ENCODE data around the gene MGRN1.

The MGRN1 gene

DNA sequence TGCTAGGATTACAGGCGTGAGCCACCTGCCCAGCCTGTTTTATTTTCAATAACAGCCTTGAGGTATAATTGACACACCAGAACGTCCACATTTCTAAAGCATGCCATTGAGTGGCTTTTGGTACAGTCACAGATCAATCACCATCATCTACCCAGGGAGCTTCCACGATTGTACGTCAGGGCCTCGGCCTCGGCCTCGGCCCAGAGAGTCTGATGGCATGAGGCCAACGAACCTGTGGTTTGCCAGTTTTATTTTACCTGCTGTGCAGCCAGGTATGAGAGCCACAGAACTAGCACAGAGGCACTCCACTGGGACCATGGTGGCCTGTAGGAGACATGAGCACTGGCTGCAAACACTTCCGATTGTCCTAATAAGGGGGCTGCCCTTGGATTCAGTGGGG, 18.3 kb upstream of the MGRN1 start:
- no peak for DNase-seq

DNA sequence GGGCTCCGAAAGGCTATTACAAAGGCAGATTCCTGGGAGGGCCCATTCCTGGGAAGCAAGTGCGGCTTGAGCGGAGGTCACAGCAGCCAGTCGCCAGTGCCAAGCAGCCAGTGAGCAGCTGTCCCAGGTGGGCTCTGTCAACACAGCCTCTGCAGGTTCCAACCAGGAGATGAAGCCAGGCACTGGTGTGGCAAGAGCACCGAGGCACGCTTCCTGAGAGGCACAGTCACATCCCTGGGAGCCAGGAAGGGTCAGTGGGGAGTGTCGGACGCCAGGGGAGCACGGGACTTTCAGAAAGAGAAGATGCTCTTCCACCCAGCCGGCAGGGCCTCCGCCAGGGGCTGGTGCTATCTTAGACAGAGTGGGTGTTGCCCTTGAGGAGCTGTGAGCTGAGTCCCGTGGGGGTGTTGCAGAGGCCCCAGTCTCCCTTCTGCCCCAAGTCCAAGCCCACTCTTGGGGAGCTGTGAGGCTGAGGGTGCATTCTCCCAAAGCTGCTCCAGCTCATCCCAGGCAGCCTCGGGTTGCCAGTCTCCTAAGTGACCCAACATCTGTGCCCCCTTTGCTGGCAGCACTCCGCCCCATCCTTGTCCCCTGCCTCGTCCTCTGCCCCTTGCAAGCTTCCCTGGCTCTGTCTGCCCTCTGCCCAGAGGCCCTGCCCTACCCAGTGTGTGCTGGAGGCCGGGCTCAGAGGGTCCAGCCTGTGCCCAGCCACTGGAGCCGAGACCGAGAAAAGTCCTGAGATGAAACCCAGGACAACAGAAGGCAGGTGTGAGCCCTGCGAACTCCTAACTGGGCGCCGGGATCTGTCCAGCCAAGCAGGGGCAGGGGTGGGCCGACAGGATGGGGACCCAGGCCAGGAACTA, 16.6 kb upstream of the MGRN1 start:
- DNase-seq = no peak

DNA sequence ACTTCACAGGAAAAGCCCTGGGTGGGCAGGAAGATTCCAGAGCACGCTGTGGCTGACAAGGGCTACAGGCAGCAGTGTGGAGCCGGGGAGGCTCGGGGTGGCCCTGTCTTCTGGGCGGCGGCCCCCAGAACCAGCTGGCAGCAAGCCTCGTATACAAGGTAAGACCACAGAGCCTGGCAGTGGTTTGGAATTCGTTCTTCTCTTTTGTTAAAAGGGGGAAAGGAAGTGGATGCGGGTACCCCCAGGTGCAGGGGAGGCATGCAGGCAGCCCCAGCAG, 16.0 kb upstream of the MGRN1 start:
- DNase-seq = no peak

DNA sequence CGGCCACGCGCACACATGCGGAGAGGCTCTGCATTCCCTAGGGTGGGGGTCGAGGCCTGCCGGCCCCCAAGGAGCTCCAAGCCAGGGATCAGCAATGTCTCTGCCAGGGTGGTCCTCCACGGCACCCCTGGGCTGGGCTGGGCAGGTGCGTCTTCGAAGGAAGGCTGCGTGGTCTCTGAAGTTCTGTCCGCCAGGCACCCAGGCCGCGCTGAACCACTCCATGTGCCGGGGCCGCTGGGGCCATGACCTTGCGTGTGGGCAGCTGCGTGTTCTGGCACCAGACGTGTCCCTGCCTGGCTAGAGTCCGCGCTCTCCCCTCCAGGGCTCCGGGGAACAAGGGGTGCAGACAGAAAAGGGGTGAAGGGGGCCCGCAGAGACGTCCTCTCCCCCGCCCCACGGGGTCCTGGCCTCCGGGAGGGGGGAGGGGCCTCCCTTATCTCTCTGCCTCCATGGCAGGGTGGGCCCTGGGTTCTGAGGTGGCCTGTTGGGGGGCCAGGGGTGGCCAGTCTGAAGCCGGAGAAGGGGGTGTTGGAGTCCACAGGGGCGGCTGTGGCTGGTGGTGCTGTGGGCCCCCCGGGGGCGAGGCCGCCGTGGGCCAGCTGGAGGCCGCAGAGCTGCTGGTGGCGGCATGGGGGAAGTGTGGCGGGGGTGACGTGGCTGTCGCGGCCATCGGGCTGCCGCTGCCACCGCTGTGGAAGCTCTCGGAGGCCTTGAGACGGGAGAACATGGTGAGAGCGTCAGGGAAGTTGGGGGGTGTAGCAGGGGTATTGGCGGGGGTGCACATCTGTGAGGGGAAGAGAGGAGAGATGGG, 15.2 kb upstream of the MGRN1 start:
- no peak for DNase-seq

DNA sequence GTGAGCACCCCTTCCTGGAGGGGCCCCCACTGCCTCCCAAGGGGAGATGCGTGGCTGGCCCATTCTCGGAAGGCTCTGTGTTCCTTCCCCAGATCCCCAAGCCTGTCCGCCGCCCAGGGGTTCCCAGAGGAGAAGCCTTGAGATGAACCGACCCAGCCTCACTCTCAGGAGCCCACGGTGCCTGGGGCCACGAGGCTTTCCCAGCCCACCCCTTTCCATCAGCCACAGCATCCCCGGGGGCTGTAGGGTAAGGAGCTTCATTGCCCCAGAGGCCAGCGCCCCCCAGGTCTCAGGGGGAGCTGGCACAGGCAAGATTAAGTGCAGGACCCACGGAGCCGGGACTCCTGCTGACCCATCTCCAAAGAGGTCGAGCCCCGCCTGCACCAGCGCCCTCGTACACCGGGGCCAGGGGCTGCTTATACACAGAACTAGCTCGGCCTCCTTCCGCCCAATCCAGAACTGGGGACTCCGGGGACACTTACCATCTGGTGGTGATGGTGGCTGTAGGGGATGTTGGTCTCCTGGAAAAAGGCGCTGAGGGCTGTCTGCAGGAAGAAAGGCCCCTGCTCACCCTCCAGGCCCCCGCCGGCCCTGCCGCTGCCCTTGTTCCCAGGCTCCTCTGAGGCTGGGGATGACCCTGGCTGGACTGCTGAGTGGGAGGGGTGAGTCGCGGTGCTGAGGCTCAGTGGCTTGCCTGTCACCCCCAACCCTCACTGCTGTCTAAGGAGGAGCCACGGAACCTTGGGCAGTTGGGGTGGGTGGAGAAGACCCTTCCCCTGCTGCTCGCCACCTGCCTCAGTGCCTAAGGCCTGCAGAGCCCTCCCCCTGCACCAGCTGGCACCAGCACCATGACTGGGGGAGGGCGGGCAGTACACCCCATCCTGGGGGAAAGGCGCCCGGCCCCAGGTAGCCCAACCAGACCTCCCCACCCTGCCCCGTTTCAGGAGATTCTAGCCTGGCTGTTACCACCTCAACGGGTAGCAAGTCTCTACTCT, 14.3 kb upstream of the MGRN1 start:
- DNase-seq = no peak

GRCh38 chr16:4611337-4612021, 13.1 kb upstream of the MGRN1 start:
- DNase-seq = no peak

DNA sequence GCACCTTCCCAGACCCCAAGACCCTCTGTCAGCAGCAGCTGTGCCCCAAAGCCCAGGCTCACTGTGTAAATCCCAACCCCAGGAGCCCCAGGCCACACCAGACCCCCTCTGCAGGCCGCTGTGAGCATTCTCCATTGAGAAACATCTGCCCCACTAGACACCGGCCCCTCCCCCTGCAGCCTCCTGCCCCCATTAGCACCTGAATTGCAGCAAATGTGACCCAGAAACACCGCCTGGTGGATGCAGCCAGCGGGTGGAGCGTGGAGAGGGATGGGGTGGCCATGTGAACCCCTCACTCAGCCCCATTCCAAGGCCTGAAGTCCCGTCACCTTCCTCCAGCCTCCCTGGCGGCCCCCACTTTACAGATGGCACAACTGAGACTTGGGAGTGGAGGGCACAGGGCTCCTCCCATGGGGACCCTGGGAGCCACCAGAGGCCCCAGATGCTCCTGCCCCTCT, 12.1 kb upstream of the MGRN1 start:
- DNase-seq = no peak

DNA sequence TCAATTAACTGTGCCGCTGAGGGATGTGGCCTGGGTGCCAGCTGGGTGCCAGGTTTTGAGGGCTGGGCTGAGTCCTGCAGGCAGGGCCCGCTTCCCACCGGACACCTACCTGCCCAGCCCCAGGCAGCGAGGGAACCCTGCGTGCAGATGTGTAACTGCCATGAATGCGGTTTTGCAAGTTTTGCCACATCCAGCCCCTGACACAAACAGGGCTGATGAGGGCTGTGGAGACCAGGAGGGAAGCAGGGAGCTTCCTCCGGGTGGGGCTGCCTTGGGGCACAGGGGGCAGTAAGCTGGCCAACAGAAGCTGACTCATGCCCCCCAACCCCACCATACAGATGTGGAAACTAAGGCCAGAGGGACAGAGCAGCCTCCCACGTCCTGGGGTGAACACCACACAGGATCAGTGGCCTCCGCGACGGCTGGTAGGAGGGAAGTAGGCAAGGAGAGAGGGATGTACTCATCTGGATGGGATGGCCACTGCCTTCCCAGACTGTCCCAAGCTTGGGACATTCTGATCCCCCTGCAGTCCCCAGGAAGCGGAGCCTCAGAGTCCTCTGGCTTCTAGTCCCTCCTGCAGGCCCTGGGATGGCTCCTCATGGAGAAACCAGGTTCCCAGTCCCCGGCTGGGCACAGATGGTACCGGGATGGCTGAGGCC, 11.5 kb upstream of the MGRN1 start:
- no peak for DNase-seq

DNA sequence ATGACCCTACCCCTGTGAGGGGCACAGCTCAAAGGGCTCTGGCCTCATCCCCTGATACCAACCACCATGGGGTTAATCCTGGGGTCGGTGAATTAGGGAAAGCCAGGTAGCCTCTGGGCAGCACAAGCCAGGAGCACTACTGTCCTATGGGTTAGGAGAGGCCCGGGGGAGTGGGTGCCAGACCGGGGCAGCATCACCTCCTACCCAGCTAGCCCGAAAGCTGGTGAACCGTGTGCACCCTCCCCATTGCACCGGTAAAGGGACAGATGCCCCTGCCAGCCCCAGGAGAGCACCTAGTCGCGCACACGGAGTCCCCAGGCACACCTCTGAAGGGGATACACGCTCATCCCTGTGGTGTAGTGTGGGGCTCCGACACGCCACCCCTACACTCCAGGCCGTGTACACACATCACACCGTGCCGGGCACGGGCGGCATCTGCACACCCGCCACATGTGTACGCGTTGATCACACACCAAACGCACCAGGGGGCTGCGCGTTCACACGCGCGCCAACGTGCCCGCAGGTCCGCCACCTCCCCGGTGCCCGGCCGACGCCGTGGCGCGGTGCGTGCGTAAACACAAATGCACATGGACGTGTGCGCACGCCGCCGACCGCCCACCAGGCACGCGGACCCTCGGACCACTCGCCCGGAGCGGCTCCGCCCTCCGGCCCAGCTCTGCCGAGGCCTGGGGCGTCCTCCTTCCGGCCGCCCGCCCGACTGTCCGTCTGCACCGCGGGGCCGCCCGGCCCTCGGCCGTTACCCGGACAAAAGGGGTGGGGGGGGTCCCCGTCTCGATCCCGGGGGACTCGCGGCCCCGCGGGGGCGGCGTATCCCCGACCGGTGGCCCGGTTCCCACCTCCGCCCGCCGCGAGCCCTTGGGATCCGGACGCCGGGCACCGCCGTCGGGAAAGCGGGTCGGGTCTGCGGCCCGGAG, 10.7 kb upstream of the MGRN1 start:
- peak; percentile 55 for DNase-seq

GRCh38 chr16:4614571-4615383, 9.8 kb upstream of the MGRN1 start, which contains the start of gene UBALD1:
UBALD1 (minus strand) TSS chr16:4614888; CDS start chr16:4614797, 91 bp downstream.
- peak; percentile 81 for DNase-seq

GRCh38 chr16:4615384-4616046, 9.1 kb upstream of the MGRN1 start:
- DNase-seq = no peak

DNA sequence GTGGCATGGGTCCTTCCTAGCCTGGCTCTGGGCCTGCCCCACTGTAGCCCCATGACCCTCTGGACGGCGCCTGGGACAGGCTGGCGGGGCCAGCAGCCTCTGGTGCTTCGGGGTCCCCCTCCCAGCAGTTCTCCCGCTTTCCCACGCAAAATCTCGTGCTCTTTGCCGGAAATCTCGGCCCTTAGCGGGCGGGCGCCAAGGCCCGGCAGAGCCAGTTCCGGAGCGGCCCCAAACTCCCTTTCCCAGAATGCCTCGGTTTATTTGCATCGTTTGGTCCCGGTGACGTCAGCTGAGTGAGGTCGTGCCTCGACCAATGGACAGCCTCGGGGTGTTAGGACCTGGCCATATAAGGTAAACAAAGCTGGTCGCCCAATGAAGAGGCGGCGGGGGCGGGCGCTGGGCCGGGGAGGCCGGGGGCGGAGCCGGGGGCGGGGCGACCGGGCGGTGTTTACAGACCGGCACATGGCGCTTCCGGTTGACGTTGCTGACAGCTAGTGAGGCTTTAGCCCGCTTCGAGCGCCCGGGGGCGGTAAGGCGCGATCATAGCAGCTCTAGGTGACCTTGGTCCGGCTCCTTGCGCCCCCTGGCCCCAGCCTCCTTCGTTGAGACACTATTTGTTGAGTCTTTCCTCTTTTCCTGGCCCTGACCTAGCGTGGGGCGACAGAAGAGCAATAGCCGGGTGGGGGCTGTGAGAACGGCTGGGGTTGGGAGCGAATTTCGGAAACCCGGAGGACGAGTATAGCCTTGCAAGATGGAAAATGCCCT, 8.4 kb upstream of the MGRN1 start:
- DNase-seq = peak; percentile 97

DNA sequence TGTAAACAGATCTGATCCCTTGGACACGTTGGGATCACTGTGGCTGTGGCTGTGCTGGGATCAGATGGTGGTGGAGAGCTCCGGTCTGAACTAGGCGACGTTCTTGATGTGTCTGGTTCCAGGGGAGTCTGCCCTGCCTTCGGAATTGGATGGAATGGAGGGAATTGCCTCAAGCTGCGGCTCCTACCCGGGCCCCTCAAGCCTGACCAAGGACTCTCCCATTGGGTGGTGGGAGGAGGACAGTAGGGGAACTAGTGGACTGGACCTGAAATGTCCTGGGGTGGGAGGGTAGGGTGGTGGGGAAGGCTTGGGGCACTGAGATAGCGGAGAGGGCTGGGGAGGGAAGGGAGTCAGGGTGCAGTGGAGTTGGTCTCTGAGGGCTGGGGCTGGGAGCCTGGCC, 6.7 kb upstream of the MGRN1 start:
- no peak for DNase-seq

DNA sequence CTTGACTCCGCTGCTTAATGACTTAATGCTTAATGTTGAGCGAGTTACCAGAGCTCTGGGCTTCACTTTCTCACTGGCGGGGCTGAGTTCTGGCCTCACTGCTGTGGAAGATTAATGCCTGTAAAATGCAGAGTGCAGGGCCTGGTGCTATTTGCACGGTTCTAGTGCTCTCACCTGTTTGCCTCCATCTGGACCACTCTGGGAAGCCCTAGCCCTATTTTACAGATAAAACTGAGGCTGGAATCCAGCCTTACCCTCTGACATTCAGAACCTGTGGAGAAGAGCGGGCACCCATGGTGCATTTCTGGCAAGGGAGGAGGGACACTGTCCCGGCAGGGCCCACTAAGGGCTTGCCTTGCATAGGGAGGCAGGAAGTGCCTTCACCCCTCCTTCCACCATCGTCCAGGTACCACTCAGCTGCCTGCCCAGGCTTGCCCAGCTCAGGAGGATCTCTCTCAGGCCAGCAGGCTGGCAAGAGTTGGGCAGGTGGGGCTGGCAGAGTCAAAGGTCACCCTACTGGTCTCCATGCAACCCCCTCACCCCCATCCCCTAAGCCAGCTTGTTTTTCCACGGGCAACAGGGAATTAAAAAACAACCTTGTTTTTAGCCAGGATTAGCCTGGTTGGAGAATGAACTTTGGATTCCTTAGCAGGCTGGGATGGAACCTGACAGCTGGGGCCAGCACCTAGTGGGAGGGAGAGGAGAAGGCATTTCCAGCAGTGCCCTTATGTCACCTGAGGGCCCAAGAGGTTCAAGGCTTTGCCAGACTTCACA, 5.8 kb upstream of the MGRN1 start:
- DNase-seq = no peak

DNA sequence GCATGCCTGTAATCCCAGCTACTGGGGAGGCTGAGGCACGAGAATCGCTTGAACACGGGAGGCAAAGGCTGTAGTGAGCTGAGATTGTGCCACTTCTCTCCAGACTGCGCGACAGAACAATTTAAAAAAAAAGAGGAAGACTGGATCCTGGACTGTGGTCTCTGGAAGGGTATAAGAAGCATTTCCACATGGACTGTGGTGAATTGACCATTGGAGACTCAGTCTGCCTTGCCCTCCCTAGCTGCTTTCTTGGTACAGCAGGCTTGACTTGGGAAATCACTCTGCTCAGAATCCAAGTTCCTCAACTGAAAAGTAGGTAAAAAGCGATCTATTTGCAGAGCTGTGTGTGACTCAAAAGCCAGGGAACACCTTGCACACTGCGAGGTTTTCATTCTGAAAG, 1.0 kb upstream of the MGRN1 start:
- DNase-seq = no peak

- peak; percentile 81 for DNase-seq
Observed at GRCh38 chr16:4624827-4625559, 367 bp downstream of the MGRN1 start.
